BE2C (cell line): ENCODE results near the gene FOXI2.

Source experiments
- DNase-seq: peaks from one replicate; pipeline ENCODE4 v3.0.0-alpha.2; 2020
- H3K27me3 ChIP-seq: fragments of 250-450 bp; sonication (Bioruptor Pico); 2 replicates; pipeline ENCODE4 v1.5.1; 2020; ENCODE audit warnings: mild to moderate bottlenecking
- H3K36me3 ChIP-seq: fragments of 250-450 bp; sonication (Bioruptor Pico); 2 replicates; pipeline ENCODE4 v1.5.1; 2020; ENCODE audit warnings: mild to moderate bottlenecking
- H3K4me1 ChIP-seq: fragments of 250-450 bp; sonication (Bioruptor Pico); 2 replicates; pipeline ENCODE4 v1.5.1; 2020
- H3K4me3 ChIP-seq: 2 replicates; pipeline ENCODE4 v1.5.1; 2011; ENCODE audit warnings: low read depth, low read length
- H3K9me3 ChIP-seq: fragments of 250-450 bp; sonication (Bioruptor Pico); 2 replicates; pipeline ENCODE4 v1.5.1; 2020
- CTCF ChIP-seq: IDR thresholded peaks from 2 replicates; pipeline ENCODE4 v1.5.1; 2012; ENCODE audit warnings: mild to moderate bottlenecking, low read depth, low read length

The FOXI2 gene

GRCh38 chr10:127762925-127763324 lies 25.9 kb downstream of the FOXI2 start:
- Histone ChIP-seq H3K4me1 (no peaks in the 10 kb centered on the region), H3K36me3 (no peaks in the 10 kb centered on the region), H3K27me3 (no peaks in the 10 kb centered on the region), H3K9me3 (no peaks in the 10 kb centered on the region), H3K4me3 (no peak overlapping the region)
- TF ChIP-seq CTCF, result no peak
- DNase-seq, result no peak

- Histone ChIP-seq H3K9me3 (no peaks in the 10 kb centered on the region), H3K4me1 (no peaks in the 10 kb centered on the region), H3K4me3 (no peak overlapping the region), H3K27me3 (no peaks in the 10 kb centered on the region), H3K36me3 (no peaks in the 10 kb centered on the region)
- no peak for TF ChIP-seq CTCF
- DNase-seq, result no peak
Measured at GRCh38 chr10:127774766-127775559, 38.0 kb downstream of the FOXI2 start.

GRCh38 chr10:127776816-127777215 lies 39.8 kb downstream of the FOXI2 start:
- Histone ChIP-seq H3K4me3 (no peak overlapping the region), H3K4me1 (no peaks in the 10 kb centered on the region), H3K9me3 (no peaks in the 10 kb centered on the region), H3K27me3 (no peaks in the 10 kb centered on the region), H3K36me3 (no peaks in the 10 kb centered on the region)
- no peak for DNase-seq
- no peak for TF ChIP-seq CTCF

DNA sequence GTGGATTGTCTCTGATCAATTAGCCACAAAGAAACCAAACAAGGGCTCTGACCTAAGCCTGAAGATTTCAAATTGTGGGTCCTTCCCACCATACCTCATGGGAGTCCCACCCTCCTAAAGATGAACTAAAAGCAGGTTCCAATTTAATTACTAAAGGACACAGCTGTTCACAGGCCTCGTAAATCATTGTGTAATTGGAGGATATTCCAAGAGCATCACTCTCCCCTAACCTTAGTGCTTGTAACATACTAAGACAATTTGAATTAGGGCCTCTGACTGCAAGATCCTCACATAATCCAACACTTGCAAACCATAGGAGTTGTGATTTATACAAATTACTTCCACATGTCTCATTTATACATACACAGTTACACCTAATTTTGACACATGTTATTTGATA lies 44.4 kb downstream of the FOXI2 start:
- DNase-seq, result no peak
- H3K4me1 ChIP-seq, result no peaks in the 10 kb centered on the region
- TF ChIP-seq CTCF, result no peak
- H3K36me3 ChIP-seq, result no peaks in the 10 kb centered on the region
- H3K4me3 ChIP-seq, result no peak overlapping the region
- no peaks in the 10 kb centered on the region for H3K9me3 ChIP-seq
- no peaks in the 10 kb centered on the region for H3K27me3 ChIP-seq

DNA sequence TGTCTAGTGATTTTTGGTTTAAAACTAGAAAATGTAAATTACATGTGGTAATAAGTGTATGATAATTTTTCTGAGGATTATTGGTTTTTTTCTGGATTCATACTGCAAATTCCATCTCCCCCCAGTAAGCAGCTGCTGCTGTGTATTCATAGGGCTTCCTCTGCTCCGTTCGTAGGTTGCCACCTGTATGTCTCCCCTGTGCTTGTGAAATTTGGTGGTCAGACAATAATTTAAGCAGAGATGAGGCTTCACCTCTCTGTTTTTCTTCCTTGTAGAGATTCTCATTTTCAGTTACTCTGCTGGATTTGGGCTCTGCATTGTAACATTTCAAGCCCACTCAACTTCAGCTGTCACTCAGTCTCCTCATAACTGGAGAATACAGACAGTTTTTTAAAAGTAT lies 50.9 kb downstream of the FOXI2 start:
- Histone ChIP-seq H3K4me3 (no peak overlapping the region), H3K36me3 (no peaks in the 10 kb centered on the region), H3K9me3 (no peaks in the 10 kb centered on the region), H3K4me1 (no peaks in the 10 kb centered on the region), H3K27me3 (no peaks in the 10 kb centered on the region)
- DNase-seq, result no peak
- TF ChIP-seq CTCF, result no peak

- no peaks in the 10 kb centered on the region for H3K27me3 ChIP-seq
- no peak for TF ChIP-seq CTCF
- DNase-seq, result no peak
Measured at GRCh38 chr10:127790066-127790624, 53.2 kb downstream of the FOXI2 start.

More at GRCh38 chr10:127790066-127790624, 53.2 kb downstream of the FOXI2 start:
- H3K36me3 ChIP-seq, result no peaks in the 10 kb centered on the region
- no peaks in the 10 kb centered on the region for H3K4me1 ChIP-seq
- no peak overlapping the region for H3K4me3 ChIP-seq
- no peaks in the 10 kb centered on the region for H3K9me3 ChIP-seq
